Cardiac fibroblast (primary cell): ENCODE results near the gene PDE9A.
"Not testable (repeated sequence)": the region's sequence is repeated elsewhere in the genome, so short reads cannot be mapped to it uniquely, and the experiment has no call there.

ENCODE experiments used
- DNase-seq, 2 donors: peaks; one replicate each; pipeline versions ENCODE4 v3.0.0 to v3.0.0-alpha.2; 2010; ENCODE audit warnings: low read depth in 2 of 2
- H3K4me3 ChIP-seq, 2 donors: replicated peaks in 1 of 2; 1 replicate in 1 of 2; 2 replicates in 1 of 2; pipeline ENCODE4 v1.5.1; 2011; ENCODE audit warnings: low read depth in 2 of 2, low read length in 2 of 2, mild to moderate bottlenecking in 2 of 2, moderate library complexity in 1 of 2
- TF ChIP-seq, protein P1 (sequence below): IDR thresholded peaks from one replicate; pipeline ENCODE4 v1.5.1; 2011; ENCODE audit warnings: low read depth, mild to moderate bottlenecking, low read length, inconsistent platforms

The PDE9A gene

DNA sequence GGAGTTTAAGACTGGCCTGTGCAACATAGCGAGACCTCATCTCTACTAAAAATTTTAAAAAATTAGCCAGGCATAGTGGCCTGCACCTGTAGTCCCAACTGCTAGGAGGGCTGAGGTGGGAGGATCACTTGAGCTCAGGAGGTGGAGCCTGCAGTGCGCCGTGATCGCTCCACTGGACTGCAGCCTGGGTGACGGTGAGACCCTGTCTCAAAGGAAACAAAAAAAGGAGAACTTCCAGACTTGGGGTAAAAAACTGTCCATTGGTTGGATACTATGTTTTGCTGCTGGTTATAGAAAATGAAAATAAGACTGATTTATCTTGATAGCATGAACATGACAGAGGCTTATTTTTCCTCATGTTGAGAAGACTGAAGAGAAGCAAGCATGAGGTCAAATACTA, 146.5 kb downstream of the PDE9A start:
- no peak overlapping the region for H3K4me3 ChIP-seq
- TF ChIP-seq, protein P1, sequence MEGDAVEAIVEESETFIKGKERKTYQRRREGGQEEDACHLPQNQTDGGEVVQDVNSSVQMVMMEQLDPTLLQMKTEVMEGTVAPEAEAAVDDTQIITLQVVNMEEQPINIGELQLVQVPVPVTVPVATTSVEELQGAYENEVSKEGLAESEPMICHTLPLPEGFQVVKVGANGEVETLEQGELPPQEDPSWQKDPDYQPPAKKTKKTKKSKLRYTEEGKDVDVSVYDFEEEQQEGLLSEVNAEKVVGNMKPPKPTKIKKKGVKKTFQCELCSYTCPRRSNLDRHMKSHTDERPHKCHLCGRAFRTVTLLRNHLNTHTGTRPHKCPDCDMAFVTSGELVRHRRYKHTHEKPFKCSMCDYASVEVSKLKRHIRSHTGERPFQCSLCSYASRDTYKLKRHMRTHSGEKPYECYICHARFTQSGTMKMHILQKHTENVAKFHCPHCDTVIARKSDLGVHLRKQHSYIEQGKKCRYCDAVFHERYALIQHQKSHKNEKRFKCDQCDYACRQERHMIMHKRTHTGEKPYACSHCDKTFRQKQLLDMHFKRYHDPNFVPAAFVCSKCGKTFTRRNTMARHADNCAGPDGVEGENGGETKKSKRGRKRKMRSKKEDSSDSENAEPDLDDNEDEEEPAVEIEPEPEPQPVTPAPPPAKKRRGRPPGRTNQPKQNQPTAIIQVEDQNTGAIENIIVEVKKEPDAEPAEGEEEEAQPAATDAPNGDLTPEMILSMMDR, result no peak
- no peak for DNase-seq

DNA sequence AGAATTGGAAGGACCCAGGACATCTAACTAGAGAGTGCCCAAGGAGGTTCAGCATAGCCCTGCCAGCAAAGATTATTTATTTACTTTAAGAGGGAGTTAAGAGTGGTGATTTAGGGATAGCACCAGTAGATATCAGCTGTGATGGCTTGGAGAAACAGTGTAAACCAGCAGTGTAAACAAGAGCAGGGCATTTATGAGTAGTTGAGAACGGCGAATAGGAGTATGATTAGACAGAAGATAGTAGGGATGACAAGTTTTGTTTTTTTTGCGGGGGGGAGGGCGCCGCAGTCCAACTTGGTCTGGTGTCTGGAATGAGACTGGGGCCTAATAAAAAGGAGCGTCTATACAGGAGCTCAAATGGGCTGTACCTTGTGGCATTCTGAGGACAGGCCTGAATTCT, 148.2 kb downstream of the PDE9A start:
- DNase-seq, H3K4me3 ChIP-seq: not testable (repeated sequence)

DNA sequence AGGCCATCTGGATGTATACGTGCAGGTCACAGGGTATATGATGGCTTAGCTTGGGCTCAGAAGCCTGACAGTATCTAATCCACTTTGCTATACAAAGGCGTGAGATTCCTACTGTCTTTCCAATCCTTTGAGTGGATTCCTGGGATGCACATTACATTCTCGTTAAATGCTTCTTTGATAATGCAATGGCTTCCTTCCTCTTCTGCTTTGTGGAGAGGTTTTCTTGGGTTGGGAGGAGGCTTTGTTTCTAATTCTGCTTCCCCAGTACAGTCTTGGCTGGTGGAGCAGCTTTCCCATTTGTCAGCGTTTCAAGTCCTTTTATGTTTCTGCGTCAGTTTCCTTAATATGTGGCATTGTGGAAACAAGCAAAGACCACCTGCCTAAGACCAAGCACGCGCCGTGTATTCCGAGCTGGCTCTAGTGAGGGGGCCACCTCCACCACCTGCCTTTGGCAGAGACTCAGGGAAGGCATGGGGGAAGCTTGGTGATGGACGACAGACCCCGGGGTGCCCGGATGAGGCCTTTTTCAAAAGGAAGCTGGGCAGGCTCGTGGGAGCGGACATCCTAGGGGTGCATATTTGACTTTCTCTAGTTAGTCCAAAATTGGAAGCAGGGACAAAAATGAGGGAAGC, 153.2 kb downstream of the PDE9A start:
- no peak for DNase-seq
- TF ChIP-seq, protein P1, result no peak
- H3K4me3 ChIP-seq, result no peak overlapping the region

DNA sequence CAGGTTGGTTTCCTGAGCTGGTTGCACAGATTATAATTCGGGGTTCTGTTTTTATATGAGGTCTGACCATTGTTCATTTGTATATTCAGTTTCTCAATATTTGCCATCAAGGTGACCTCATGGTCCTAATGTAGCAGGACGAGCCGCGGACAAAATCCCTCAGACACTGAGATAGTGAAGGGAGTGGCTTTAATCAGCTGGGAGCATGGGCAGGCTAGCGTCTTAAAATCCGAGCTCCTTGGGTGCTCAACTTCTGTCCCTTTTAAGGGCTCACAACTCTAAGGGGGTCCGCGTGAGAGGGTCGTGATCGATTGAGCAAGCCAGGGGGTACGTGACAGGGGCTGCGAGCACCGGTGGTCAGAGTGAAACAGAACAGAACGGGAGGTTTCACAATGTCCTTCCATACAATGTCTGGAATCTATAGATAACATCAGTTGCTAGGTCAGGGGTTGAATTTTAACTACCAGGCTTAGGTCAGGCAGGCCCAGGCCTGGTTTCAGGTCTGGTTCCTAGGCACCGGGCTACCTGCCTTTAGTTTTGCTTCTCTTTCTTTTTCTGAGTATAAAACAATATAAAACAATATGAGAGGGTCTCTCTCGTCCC, 154.0 kb downstream of the PDE9A start:
- DNase-seq, H3K4me3 ChIP-seq: not testable (repeated sequence)

DNA sequence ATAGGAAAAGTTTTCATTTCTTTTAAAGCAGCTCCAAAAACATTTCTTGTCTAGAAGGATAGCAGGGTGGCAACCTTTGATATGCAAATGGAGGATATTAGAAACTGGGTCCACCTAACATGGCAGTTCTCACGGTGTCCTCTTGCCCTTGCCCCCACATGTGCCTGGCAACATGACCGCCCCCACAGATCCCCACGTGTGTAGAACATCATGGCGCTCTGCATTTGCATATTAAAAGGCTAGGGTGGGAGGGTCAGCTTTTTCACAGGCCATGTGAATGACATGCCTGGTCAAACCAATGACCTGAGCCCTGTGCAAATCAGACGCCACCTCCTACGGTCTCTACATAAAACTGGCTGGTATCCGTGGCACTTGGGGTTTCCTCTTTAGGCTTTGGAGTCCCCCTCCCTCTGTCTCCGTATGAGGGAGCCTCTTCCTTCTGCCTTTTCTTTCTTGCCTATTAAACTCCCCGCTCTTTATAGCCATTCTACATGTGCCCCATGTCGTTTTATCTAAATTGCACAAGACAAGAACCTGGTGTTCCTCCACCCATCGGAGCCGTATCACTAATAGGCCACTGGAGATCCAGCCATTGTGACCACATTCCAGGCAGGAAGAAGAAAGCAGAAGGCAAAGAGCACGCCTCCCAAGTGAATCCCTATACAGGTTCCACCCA, 154.7 kb downstream of the PDE9A start:
- no peak overlapping the region for H3K4me3 ChIP-seq
- DNase-seq, result no peak
- TF ChIP-seq, protein P1, result no peak

DNA sequence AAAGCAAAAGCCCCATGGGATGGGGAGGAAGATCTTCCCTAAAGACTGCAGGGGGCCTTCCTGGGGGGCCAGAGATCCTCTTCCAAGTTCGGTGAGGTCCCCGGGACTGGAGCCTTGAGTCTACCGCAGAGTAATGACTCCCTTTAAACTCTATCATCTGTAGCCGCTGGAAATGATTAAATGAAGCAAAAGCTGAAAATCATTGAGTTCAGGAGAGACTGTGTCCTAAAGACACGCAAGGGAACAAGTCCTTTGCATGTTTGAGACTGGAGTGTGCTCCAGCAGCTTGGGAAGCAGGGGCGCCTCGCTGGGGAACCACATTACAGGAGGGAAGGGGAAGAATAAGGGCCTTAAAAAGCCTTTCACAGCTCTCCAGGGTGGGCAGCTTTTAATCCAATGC, 155.8 kb downstream of the PDE9A start:
- DNase-seq, result no peak
- TF ChIP-seq, protein P1, result no peak
- no peak overlapping the region for H3K4me3 ChIP-seq

DNA sequence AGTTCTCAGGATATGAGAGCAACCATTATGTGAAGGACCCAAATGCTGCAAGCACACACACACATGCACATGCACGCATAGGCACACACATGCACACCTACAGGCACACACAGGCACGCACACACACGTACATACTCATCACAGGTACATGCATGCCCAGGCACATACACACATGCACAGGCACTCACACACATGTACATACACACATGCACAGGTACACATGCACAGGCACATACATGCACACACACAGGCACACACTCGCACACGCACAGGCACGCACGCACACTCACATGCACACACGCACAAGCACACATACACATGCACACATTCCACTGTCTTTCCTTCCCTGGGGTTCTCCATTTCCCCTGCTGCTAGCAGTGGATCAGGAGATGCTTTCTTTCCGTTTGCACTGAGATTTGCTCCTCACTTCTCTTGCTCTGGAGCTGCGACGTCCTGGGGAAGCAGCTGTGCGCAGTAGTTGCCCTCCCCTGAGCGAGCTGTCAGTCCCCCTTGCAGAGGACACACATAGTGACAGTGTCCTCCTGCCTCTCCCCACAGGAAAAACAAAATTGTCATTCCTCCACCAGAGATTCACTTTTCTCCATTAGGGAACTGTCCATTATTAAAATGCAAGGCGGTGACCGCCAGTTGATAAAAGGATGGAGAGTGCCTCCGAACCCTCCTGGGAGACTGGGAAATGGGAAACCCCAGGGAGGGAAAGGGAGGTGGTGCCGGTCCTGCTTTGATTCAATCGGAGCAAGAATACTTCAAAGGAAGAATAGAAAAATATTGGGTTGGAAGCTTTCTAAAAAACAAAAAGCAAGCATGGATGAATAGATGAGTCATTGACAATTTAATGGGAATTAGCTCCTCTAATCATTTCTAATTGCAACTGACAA, 156.4 kb downstream of the PDE9A start:
- TF ChIP-seq, protein P1, result no peak
- no peak for DNase-seq
- no peak overlapping the region for H3K4me3 ChIP-seq
